GM19463 (cell line): ENCODE measurements around the gene COL4A3.
A peak's percentile ranks its signal among the peaks of the same experiment; 100 is the strongest.

Experiments used
- ATAC-seq: cut with Tn5 transposase; IDR thresholded peaks from one replicate; pipeline ENCODE4 v1.9.1; 2021; ENCODE audit warnings: mild to moderate bottlenecking, moderate library complexity; ENCODE audit not compliant: unreplicated experiment

The COL4A3 gene

DNA sequence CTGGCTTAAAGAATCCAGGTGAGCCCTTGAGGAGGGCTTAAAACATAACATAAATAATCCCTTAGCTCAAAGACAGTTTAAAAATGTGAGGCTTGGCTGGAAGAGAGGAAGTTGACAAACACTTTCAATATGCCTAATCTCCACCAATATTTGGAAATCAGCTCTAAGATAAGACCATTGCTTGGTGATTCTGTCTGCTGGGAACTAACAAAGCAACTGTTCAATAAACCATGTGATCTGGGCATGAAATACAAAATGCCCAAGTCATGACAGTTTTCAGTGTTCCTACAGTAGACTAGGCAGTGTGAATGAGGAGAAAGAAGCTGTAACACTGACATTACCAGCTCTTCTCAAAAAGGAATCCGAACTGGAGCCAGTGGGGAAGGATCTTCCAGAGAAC lies 171.3 kb downstream of the COL4A3 start:
- ATAC-seq: no peak

GRCh38 chr2:227337442-227337841 lies 173.0 kb downstream of the COL4A3 start:
- no peak for ATAC-seq

GRCh38 chr2:227339098-227339599 lies 174.7 kb downstream of the COL4A3 start:
- ATAC-seq: no peak

DNA sequence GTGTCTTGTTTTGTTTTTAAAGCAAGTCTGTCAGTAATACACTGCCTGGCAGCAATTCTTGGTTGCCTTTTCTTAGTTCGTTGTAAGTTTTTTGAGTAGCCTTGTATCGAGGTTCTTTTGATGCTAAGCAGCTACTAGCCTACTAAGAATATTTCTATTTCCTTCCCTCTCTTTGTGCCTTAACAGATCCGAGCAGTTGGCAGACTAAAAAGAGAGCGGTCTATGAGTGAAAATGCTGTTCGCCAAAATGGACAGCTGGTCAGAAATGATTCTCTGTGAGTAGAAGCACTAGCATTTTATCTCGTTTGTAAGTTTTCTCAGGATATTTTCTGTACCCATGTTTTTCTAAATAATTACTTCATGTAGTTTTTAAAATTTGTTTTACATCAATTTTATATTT lies 175.7 kb downstream of the COL4A3 start:
- no peak for ATAC-seq

DNA sequence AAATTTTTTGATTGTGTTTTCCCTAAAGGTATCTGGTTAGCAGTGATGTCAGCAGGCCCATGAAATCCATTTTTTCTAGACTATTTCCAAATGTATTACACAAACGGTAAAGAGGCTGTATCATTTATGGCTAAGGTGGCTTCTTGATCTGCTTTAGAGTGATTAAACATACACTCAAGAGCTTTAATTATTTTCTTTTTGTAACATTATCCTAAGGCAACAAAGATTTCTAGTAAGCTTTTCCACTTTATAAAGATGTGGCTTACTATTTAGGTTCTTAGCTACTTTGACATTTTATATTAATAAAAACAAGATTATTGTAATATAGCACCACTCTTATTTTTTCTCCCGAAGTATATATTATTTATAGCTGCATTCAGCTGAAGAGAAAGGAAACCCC lies 177.1 kb downstream of the COL4A3 start:
- ATAC-seq: no peak

DNA sequence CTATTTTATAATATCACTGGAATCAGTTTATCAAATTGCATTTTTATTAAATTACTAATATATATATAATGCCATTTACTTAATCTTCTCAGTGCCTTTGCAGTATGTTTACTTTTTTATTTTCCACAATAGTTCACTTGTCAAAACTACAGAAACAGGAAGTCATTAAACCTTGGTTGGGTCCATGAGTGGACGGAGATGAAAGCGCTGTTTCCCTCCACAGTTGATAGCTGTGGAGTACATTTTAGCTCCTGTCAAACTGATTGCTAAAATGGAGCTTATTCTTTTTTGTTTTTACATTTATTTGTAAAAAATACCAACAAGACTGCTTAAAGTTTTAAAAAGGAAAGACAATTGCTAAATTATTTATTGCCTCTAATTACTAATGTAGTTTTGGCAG lies 179.8 kb downstream of the COL4A3 start:
- no peak for ATAC-seq

GRCh38 chr2:227347117-227347516 lies 182.7 kb downstream of the COL4A3 start:
- ATAC-seq: no peak

- ATAC-seq: no peak
These were observed 183.9 kb downstream of the COL4A3 start for GRCh38 chr2:227348324-227348723.

DNA sequence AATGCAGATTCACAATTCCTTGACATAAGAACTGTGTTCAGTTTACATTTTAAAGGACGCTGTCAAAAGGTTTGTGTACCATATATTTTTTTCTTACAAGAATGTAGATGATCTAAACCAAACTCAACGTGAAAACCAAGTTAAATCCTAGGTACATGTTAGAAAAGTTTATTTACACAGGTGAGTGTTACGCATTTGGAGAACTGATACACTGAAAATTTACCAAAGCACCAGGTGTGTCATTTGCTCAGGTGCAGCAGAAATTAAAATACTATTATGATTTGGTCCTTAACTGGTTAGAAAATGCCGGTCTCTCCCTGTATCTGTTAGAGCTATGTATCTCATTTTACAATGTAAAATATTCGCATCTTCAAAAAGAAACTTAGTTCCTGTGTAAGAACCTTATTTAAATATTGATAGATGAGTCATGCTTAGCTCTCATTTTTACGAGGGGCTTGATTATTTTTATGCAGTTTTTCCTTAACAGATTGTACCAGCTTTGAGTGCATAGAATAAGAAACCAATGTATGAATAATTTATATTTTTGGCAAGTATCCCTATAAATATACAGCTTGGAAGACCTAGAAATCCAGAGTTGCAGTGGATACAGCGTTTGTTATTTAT lies 185.7 kb downstream of the COL4A3 start:
- no peak for ATAC-seq

DNA sequence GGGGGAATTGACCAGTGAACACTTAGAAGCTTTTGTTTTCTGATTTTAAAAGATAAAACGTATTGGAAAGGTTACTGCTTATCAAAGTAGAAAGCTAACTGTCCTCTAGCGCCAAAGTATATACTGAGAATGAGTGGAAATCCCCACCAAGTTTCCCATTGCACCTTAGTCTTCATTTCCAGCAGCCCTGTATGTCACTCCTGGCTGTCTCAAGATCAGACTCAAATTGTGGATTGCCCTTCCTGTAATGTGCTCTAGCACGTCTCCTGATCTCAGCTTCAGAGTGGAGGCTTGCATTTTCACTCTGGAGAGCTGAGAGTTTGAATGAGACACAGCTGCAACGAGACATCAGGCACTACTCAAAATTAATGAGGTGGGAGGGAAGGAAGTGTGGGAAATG lies 187.2 kb downstream of the COL4A3 start:
- peak; percentile 92 for ATAC-seq

DNA sequence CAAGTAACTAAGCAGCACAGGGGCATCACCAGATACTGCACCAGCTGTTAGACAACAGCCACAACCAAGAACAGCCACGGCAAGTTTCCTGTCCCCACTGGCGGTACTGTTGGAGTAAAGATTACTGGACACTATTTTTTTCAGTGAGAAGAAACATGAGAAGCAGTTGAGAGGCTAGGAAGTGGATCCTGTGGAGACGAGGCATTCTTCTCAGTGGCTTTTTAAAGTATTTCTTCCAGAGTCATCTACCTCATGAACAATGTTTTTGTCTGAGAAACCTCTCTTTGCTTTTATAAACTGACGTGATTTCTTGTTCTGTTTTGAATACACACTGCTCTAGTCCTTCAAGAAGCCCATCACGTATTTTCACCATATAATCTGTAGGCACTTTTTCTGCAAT lies 195.9 kb downstream of the COL4A3 start:
- no peak for ATAC-seq

DNA sequence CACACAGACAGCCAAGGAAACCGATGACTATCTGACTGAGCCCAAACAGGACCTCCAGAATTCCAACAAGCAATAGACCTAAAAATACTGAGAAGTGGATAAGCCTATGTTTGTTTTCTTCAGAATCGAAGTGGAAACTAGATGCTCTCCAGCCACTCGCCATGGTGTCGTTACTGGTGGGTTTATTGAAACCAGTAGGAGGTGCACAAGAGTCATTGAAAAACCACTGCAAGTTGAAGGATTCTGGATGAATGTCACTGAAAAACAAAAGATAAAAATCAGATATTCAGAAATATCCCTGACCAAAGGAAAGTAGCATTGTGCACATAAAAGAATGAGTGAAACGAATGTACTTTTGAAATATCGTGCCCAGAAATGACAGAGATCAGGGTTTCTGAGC lies 199.3 kb downstream of the COL4A3 start:
- ATAC-seq: no peak
